Measurements from ENCODE around the gene SLC2A6. TPM values are rescaled to one million over a fixed set of nuclear protein-coding genes. Genes with fewer than 3 reads are reported as not detected.
A peak's percentile ranks its signal among the peaks of the same experiment; 100 is the strongest.

Gene SLC2A6
- total RNA-seq, 1 experiment from 2014 or later: 20.5 TPM

- no peak overlapping the region for H3K27ac ChIP-seq (ENCODE audit: low read length)
- peak overlapping the region; percentile 51 for H3K4me3 ChIP-seq (ENCODE audit: low read length)
- peaks cover 22% of the 10 kb centered on the region for H3K4me1 ChIP-seq (ENCODE audit: insufficient read depth, low read length)
- no peaks in the 10 kb centered on the region for H3F3A ChIP-seq (ENCODE audit: low read length, unreplicated experiment)
- DNase-seq (peak; percentile 35), ATAC-seq (peak; percentile 56)
- peak overlapping the region; percentile 82 for H3K4me2 ChIP-seq (ENCODE audit: low read length)
- CTCF ChIA-PET: no interaction called here
- no peaks in the 10 kb centered on the region for H3K36me3 ChIP-seq (ENCODE audit: low read depth, low read length)
- H4K20me1 ChIP-seq (ENCODE audit: low read length): no peaks in the 10 kb centered on the region
- no peaks in the 10 kb centered on the region for H3K9me3 ChIP-seq (ENCODE audit: low read length)
- TF ChIP-seq EZH2phosphoT487 (IDR thresholded peaks at IDR 0.05; ENCODE audit: borderline replicate concordance, low read length) (peak; percentile 87), CTCF (conservative IDR thresholded peaks at IDR 0.05; ENCODE audit: low read depth, low read length) (no peak)
- POLR2A ChIA-PET (ENCODE audit: unreplicated experiment): interaction anchor here (0.5 kb wide), 1 partner anchor 264 kb away, joined by 3 read pairs; no protein-coding TSS in a partner anchor
- H3K9me2 ChIP-seq (replicated peaks; ENCODE audit: low read length): no peaks in the 10 kb centered on the region
- intact Hi-C loops (cut with micrococcal nuclease): no loop called here
- H3K9ac ChIP-seq (ENCODE audit: low read length): no peak overlapping the region
- no peaks in the 10 kb centered on the region for H3K27me3 ChIP-seq (ENCODE audit: low read length)
- no peaks in the 10 kb centered on the region for H3K79me2 ChIP-seq (ENCODE audit: low read length)
- BruUV-seq (replicated peaks): no TSS peak
- H2AFZ ChIP-seq (ENCODE audit: low read length): peak overlapping the region; percentile 52
Observed at GRCh38 chr9:133509179-133510083, 30.5 kb upstream of the SLC2A6 start.

GRCh38 chr9:133508046-133508445, 29.1 kb upstream of the SLC2A6 start:
- BruUV-seq (replicated peaks): no TSS peak

More at GRCh38 chr9:133508046-133508445, 29.1 kb upstream of the SLC2A6 start:
- H3F3A ChIP-seq (ENCODE audit: low read length, unreplicated experiment): no peaks in the 10 kb centered on the region
- TF ChIP-seq EZH2phosphoT487 (IDR thresholded peaks at IDR 0.05; ENCODE audit: borderline replicate concordance, low read length) (no peak), EZH2 (IDR thresholded peaks at IDR 0.05; ENCODE audit: low read length, unreplicated experiment) (no peak), CTCF (conservative IDR thresholded peaks at IDR 0.05; ENCODE audit: low read depth, low read length) (no peak)
- H3K27me3 ChIP-seq (ENCODE audit: low read length): no peaks in the 10 kb centered on the region
- H2AFZ ChIP-seq (ENCODE audit: low read length): no peak overlapping the region
- no peaks in the 10 kb centered on the region for H3K36me3 ChIP-seq (ENCODE audit: low read depth, low read length)
- H3K79me2 ChIP-seq (ENCODE audit: low read length): no peaks in the 10 kb centered on the region
- H3K9ac ChIP-seq (ENCODE audit: low read length): no peak overlapping the region
- no peaks in the 10 kb centered on the region for H3K9me3 ChIP-seq (ENCODE audit: low read length)
- H3K4me1 ChIP-seq (ENCODE audit: insufficient read depth, low read length): peaks cover 22% of the 10 kb centered on the region
- no peak overlapping the region for H3K27ac ChIP-seq (ENCODE audit: low read length)
- no peak for ATAC-seq
- no peak overlapping the region for H3K4me3 ChIP-seq (ENCODE audit: low read length)
- no peaks in the 10 kb centered on the region for H4K20me1 ChIP-seq (ENCODE audit: low read length)
- no peak overlapping the region for H3K4me2 ChIP-seq (ENCODE audit: low read length)
- POLR2A ChIA-PET (ENCODE audit: unreplicated experiment): no interaction called here
- no peaks in the 10 kb centered on the region for H3K9me2 ChIP-seq (replicated peaks; ENCODE audit: low read length)
- CTCF ChIA-PET: no interaction called here
- no peak for DNase-seq
- intact Hi-C loops (cut with micrococcal nuclease): no loop called here

Measured in PC-3 (cell line).